Mesendoderm (in vitro differentiated cells): ENCODE data around the gene VPS26C. TPM values are rescaled to one million over a fixed set of nuclear protein-coding genes. Genes with fewer than 3 reads are reported as not detected.
"Not testable (repeated sequence)": the region's sequence is repeated elsewhere in the genome, so short reads cannot be mapped to it uniquely, and the experiment has no call there.

ENCODE experiments used
- DNase-seq: peaks from one replicate; pipeline ENCODE4 v3.0.0; 2013
- H2AK5ac ChIP-seq: 2 replicates; pipeline ENCODE4 v1.6.1; 2013; ENCODE audit warnings: low read length, inconsistent platforms
- H2BK120ac ChIP-seq: 2 replicates; pipeline ENCODE4 v1.6.1; 2013; ENCODE audit warnings: low read depth, mild to moderate bottlenecking, low read length, moderate library complexity, mixed read lengths
- H2BK15ac ChIP-seq: replicated peaks from 2 replicates; pipeline ENCODE4 v1.6.1; 2013; ENCODE audit warnings: low read depth, mild to moderate bottlenecking, moderate library complexity
- H2BK5ac ChIP-seq: 2 replicates; pipeline ENCODE4 v1.6.1; 2013; ENCODE audit warnings: low read length, inconsistent platforms
- H3K18ac ChIP-seq: 2 replicates; pipeline ENCODE4 v1.6.1; 2013; ENCODE audit warnings: mild to moderate bottlenecking, low read length, mixed read lengths
- H3K23ac ChIP-seq: one replicate; pipeline ENCODE4 v1.6.1; 2013; ENCODE audit warnings: low read length
- H3K27ac ChIP-seq: 2 replicates; pipeline ENCODE4 v1.5.1; 2013; ENCODE audit warnings: low read depth, mild to moderate bottlenecking, inconsistent platforms, low read length, moderate library complexity
- H3K27me3 ChIP-seq: 2 replicates; pipeline ENCODE4 v1.6.1; 2013; ENCODE audit warnings: low read length, control low read depth, mild to moderate bottlenecking, inconsistent platforms; ENCODE audit not compliant: insufficient read depth, poor library complexity
- H3K36me3 ChIP-seq: 2 replicates; pipeline ENCODE4 v1.6.1; 2013; ENCODE audit warnings: low read length, inconsistent platforms; ENCODE audit not compliant: control insufficient read depth, insufficient read depth
- H3K4ac ChIP-seq: one replicate; pipeline ENCODE4 v1.6.1; 2013; ENCODE audit warnings: low read depth, mild to moderate bottlenecking, low read length, moderate library complexity
- H3K4me1 ChIP-seq: 2 replicates; pipeline ENCODE4 v1.6.1; 2013; ENCODE audit warnings: low read depth, low read length, inconsistent platforms; ENCODE audit not compliant: control insufficient read depth
- H3K4me2 ChIP-seq: 2 replicates; pipeline ENCODE4 v1.6.1; 2013; ENCODE audit warnings: low read length
- H3K4me3 ChIP-seq: 2 replicates; pipeline ENCODE4 v1.5.1; 2013; ENCODE audit warnings: mild to moderate bottlenecking, low read length
- H3K56ac ChIP-seq: one replicate; pipeline ENCODE4 v1.6.1; 2013; ENCODE audit warnings: low read length
- H3K79me1 ChIP-seq: 2 replicates; pipeline ENCODE4 v1.6.1; 2013; ENCODE audit warnings: low read length, inconsistent platforms
- H3K79me2 ChIP-seq: 2 replicates; pipeline ENCODE4 v1.6.1; 2013; ENCODE audit warnings: mild to moderate bottlenecking, low read length; ENCODE audit not compliant: control insufficient read depth, insufficient read depth
- H3K9ac ChIP-seq: 2 replicates; pipeline ENCODE4 v1.6.1; 2013; ENCODE audit warnings: low read length, inconsistent platforms
- H4K5ac ChIP-seq: one replicate; pipeline ENCODE4 v1.6.1; 2013; ENCODE audit warnings: low read length
- H4K8ac ChIP-seq: one replicate; pipeline ENCODE4 v1.6.1; 2013; ENCODE audit warnings: low read depth, mild to moderate bottlenecking, control low read depth, low read length, moderate library complexity
- WGBS: extraction: QIAGEN DNeasy Blood & Tissue Kit; methylation state at CpG from one replicate; pipeline ENCODE4 v1.1.7; 2013; ENCODE audit warnings: low lambda C conversion rate, missing lambda C conversion rate; ENCODE audit not compliant: insufficient coverage; ENCODE audit errors: extremely low coverage; 5-methylcytosine and 5-hydroxymethylcytosine counted together
- polyA plus RNA-seq, 2 experiments: library from polyadenylated mRNA; stranded (reverse); fragments of 200-250 nt; gene quantifications; one replicate each; pipeline ENCODE4 v1.2.3, GENCODE V29; 2013

Gene VPS26C
- 28.8 TPM for polyA plus RNA-seq (2013, experiment 1 of 2)
- 30.4 TPM for polyA plus RNA-seq (2013, experiment 2 of 2)

- peak within 1 kb of the TSS; percentile 66 for H3K4me3 ChIP-seq
- peak within 1 kb of the TSS; percentile 75 for H3K18ac ChIP-seq
- H3K79me1 ChIP-seq = peaks cover 12% of the 10 kb centered on the region
- no peak within 1 kb of the TSS for H2BK15ac ChIP-seq
- H3K23ac ChIP-seq = no peak within 1 kb of the TSS
- WGBS = no CpG with 5 or more reads among the region's 86 CpGs
- H3K4me2 ChIP-seq = peak within 1 kb of the TSS; percentile 74
- DNase-seq = peak; percentile 100
- H4K8ac ChIP-seq = peak within 1 kb of the TSS; percentile 69
- peak within 1 kb of the TSS; percentile 99 for H3K27ac ChIP-seq
- H3K9ac ChIP-seq = peak within 1 kb of the TSS; percentile 80
- H3K4me1 ChIP-seq = no peaks in the 10 kb centered on the region
- no peak within 1 kb of the TSS for H2BK120ac ChIP-seq
- no peak within 1 kb of the TSS for H4K5ac ChIP-seq
- H3K79me2 ChIP-seq = peaks cover 27% of the 10 kb centered on the region
- H3K27me3 ChIP-seq = no peaks in the 10 kb centered on the region
- no peaks in the 10 kb centered on the region for H3K36me3 ChIP-seq
- H3K56ac ChIP-seq = peak within 1 kb of the TSS; percentile 96
- H2AK5ac ChIP-seq = no peak within 1 kb of the TSS
- peak within 1 kb of the TSS; percentile 89 for H2BK5ac ChIP-seq
- peak within 1 kb of the TSS; percentile 89 for H3K4ac ChIP-seq
Measured at GRCh38 chr21:37267269-37268185, at the start of gene VPS26C. VPS26C (minus strand) TSS chr21:37267334; CDS start chr21:37267294, 40 bp downstream.

GRCh38 chr21:37316072-37316471 lies 48.9 kb upstream of the VPS26C start:
- H3K4me1 ChIP-seq, H3K23ac ChIP-seq, H3K79me1 ChIP-seq, H2AK5ac ChIP-seq, H3K18ac ChIP-seq, H3K4me2 ChIP-seq, H3K27me3 ChIP-seq, H3K56ac ChIP-seq, H3K36me3 ChIP-seq, H2BK15ac ChIP-seq, H2BK120ac ChIP-seq, H3K9ac ChIP-seq, H3K4ac ChIP-seq, H3K4me3 ChIP-seq, H4K8ac ChIP-seq, H3K27ac ChIP-seq, H3K79me2 ChIP-seq, H2BK5ac ChIP-seq, H4K5ac ChIP-seq, DNase-seq: not testable (repeated sequence)
- no CpG with 5 or more reads among the region's 2 CpGs for WGBS

- H3K4me1 ChIP-seq = no peaks in the 10 kb centered on the region
- no peaks in the 10 kb centered on the region for H3K36me3 ChIP-seq
- no peak for DNase-seq
- no peak overlapping the region for H2BK5ac ChIP-seq
- no peak overlapping the region for H2AK5ac ChIP-seq
- no peaks in the 10 kb centered on the region for H3K79me2 ChIP-seq
- no peaks in the 10 kb centered on the region for H3K79me1 ChIP-seq
- no peaks in the 10 kb centered on the region for H3K27me3 ChIP-seq
- no peak overlapping the region for H3K9ac ChIP-seq
- no peak overlapping the region for H2BK120ac ChIP-seq
- H4K8ac ChIP-seq = no peak overlapping the region
- no peak overlapping the region for H4K5ac ChIP-seq
- H3K4me2 ChIP-seq = no peak overlapping the region
- H3K23ac ChIP-seq = no peak overlapping the region
- H3K4ac ChIP-seq = no peak overlapping the region
- H3K4me3 ChIP-seq = no peak overlapping the region
- H3K56ac ChIP-seq = no peak overlapping the region
- H3K27ac ChIP-seq = no peak overlapping the region
- WGBS = no CpG with 5 or more reads among the region's 4 CpGs
- H3K18ac ChIP-seq = no peak overlapping the region
- H2BK15ac ChIP-seq = no peak overlapping the region
Measured at GRCh38 chr21:37300114-37300751, 33.1 kb upstream of the VPS26C start.

GRCh38 chr21:37297364-37297763 lies 30.2 kb upstream of the VPS26C start:
- Histone ChIP-seq H3K18ac (no peak overlapping the region), H3K4me3 (no peak overlapping the region), H2AK5ac (no peak overlapping the region), H2BK120ac (no peak overlapping the region), H3K27ac (no peak overlapping the region), H3K4me2 (no peak overlapping the region), H4K8ac (no peak overlapping the region), H4K5ac (no peak overlapping the region), H3K27me3 (no peaks in the 10 kb centered on the region), H3K23ac (no peak overlapping the region), H3K36me3 (no peaks in the 10 kb centered on the region), H3K4me1 (no peaks in the 10 kb centered on the region), H3K79me2 (no peaks in the 10 kb centered on the region), H3K79me1 (no peaks in the 10 kb centered on the region), H2BK5ac (no peak overlapping the region), H3K56ac (no peak overlapping the region), H3K9ac (no peak overlapping the region), H3K4ac (no peak overlapping the region), H2BK15ac (no peak overlapping the region)
- no peak for DNase-seq
- WGBS = no CpG with 5 or more reads among the region's 7 CpGs

- no peak overlapping the region for H2AK5ac ChIP-seq
- no peak overlapping the region for H2BK5ac ChIP-seq
- no peak overlapping the region for H4K8ac ChIP-seq
- H3K4me3 ChIP-seq = no peak overlapping the region
- no peak overlapping the region for H3K4me2 ChIP-seq
- H2BK120ac ChIP-seq = no peak overlapping the region
- no peak overlapping the region for H3K23ac ChIP-seq
- no peak overlapping the region for H2BK15ac ChIP-seq
- H3K79me1 ChIP-seq = no peaks in the 10 kb centered on the region
- H3K27me3 ChIP-seq = no peaks in the 10 kb centered on the region
- no peaks in the 10 kb centered on the region for H3K79me2 ChIP-seq
- H3K56ac ChIP-seq = no peak overlapping the region
- no peak overlapping the region for H3K9ac ChIP-seq
- no peaks in the 10 kb centered on the region for H3K36me3 ChIP-seq
- H4K5ac ChIP-seq = no peak overlapping the region
- H3K4ac ChIP-seq = no peak overlapping the region
- DNase-seq = no peak
- H3K4me1 ChIP-seq = no peaks in the 10 kb centered on the region
- WGBS = no CpG with 5 or more reads among the region's 5 CpGs
- no peak overlapping the region for H3K27ac ChIP-seq
- no peak overlapping the region for H3K18ac ChIP-seq
Measured at GRCh38 chr21:37294679-37295078, 27.5 kb upstream of the VPS26C start.
